PC-3 (cell line): ENCODE measurements around the gene AGO1.

Experiments used
- EZH2 ChIP-seq: fragments of 300-600 bp; sonication (generic); IDR thresholded peaks from one replicate; pipeline ENCODE4 v1.6.1; 2017; ENCODE audit warnings: antibody characterized with exemption, mild to moderate bottlenecking, low read length; ENCODE audit not compliant: unreplicated experiment
- TF ChIP-seq, protein P1 (sequence below): fragments of 300-600 bp; sonication (generic); conservative IDR thresholded peaks from 2 replicates; pipeline ENCODE4 v1.5.1; 2017; ENCODE audit warnings: antibody characterized with exemption, low read depth, mild to moderate bottlenecking, low read length

GRCh38 chr1:35856964-35857363 lies 26.0 kb upstream of the AGO1 start:
- TF ChIP-seq EZH2, result no peak
- TF ChIP-seq, protein P1, sequence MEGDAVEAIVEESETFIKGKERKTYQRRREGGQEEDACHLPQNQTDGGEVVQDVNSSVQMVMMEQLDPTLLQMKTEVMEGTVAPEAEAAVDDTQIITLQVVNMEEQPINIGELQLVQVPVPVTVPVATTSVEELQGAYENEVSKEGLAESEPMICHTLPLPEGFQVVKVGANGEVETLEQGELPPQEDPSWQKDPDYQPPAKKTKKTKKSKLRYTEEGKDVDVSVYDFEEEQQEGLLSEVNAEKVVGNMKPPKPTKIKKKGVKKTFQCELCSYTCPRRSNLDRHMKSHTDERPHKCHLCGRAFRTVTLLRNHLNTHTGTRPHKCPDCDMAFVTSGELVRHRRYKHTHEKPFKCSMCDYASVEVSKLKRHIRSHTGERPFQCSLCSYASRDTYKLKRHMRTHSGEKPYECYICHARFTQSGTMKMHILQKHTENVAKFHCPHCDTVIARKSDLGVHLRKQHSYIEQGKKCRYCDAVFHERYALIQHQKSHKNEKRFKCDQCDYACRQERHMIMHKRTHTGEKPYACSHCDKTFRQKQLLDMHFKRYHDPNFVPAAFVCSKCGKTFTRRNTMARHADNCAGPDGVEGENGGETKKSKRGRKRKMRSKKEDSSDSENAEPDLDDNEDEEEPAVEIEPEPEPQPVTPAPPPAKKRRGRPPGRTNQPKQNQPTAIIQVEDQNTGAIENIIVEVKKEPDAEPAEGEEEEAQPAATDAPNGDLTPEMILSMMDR, result no peak
